A673 (cell line): ENCODE results near the gene TNFRSF13B.
"Not testable (repeated sequence)": the region's sequence is repeated elsewhere in the genome, so short reads cannot be mapped to it uniquely, and the experiment has no call there.

Source experiments
- CTCF ChIP-seq: fragments of 300-800, 200-600 bp; sonication (generic); conservative IDR thresholded peaks from 2 replicates; pipeline ENCODE4 v1.5.1; 2017; ENCODE audit warnings: low read depth, mild to moderate bottlenecking, antibody characterized with exemption, low read length, moderate library complexity, mixed read lengths
- EZH2 ChIP-seq: fragments of 200-600 bp; sonication (generic); IDR thresholded peaks from 2 replicates; pipeline ENCODE4 v1.6.1; 2017; ENCODE audit warnings: borderline replicate concordance, low read depth, mild to moderate bottlenecking, mixed read lengths, antibody characterized with exemption, low read length; ENCODE audit not compliant: poor library complexity, severe bottlenecking

DNA sequence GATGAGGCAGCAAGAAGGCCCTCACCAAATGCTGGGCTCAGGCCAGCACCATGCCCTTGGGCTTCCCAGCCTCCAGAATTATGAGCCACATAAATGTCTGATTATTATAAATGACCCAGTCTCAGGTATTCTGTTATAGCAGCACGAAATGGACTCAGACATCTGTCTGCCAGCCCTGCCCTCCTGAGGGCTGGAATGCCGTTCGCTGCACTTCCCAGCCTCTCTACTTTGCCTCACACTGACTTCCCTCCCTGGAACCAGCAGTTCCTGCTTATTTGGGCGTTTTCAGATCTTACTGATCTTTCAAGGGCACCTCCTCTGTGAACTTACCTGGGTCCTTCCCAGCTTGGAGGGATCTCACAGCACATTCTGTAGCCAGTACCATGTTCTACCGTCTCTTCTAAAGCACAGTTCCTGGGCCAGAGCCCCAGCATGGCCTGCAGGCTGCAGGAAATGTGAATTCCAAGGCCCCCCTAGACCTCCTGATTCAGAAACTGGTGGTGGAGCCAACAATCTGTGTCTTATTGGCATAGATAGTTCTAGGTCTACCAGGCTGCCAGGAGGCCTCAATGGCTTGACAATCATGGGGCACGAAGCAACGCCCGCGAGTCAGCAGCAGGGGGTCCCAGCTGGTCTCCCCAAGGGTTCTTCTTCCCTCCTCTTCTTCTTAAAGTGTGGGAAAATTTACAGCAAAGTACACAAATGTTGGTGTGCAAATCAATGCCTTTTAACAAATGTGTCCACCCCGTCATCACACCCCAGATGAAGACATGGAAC lies 36.9 kb upstream of the TNFRSF13B start:
- TF ChIP-seq CTCF, EZH2: not testable (repeated sequence)
